Endothelial cell of umbilical vein (primary cell): ENCODE results near the gene TES.

Source experiments
- CTCF ChIP-seq, 2 donors: IDR thresholded peaks; 1 replicate in 1 of 2; 2 replicates in 1 of 2; pipeline ENCODE4 v1.5.1; 2011; ENCODE audit warnings: low read length in 2 of 2, mild to moderate bottlenecking in 2 of 2, moderate library complexity in 2 of 2, control low read depth in 1 of 2, inconsistent platforms in 1 of 2, low read depth in 1 of 2; ENCODE audit not compliant: insufficient read depth in 1 of 2; ENCODE audit errors: extremely low read depth in 1 of 2
- EZH2 ChIP-seq: IDR thresholded peaks from 2 replicates; pipeline ENCODE4 v1.6.1; 2012; ENCODE audit warnings: borderline replicate concordance, low read depth, mild to moderate bottlenecking, moderate library complexity, low read length, inconsistent platforms; ENCODE audit not compliant: severe bottlenecking
- JUN ChIP-seq: IDR thresholded peaks from 2 replicates; pipeline ENCODE4 v1.6.1; 2011; ENCODE audit warnings: borderline replicate concordance, low read depth; ENCODE audit not compliant: insufficient read length, insufficient read depth
- MAX ChIP-seq: IDR thresholded peaks from 2 replicates; pipeline ENCODE4 v1.6.1; 2011; ENCODE audit not compliant: insufficient read depth, insufficient read length
- POLR2A ChIP-seq: IDR thresholded peaks from 2 replicates; pipeline ENCODE4 v1.6.1; 2012; ENCODE audit warnings: low read depth, mild to moderate bottlenecking, control low read depth, low read length
- POLR2AphosphoS5 ChIP-seq: IDR thresholded peaks from 2 replicates; pipeline ENCODE4 v1.6.1; 2012; ENCODE audit warnings: low read depth, mild to moderate bottlenecking, control low read depth, low read length, moderate library complexity; ENCODE audit not compliant: insufficient read depth

GRCh38 chr7:116216956-116217571 lies 6.7 kb downstream of the TES start:
- TF ChIP-seq POLR2AphosphoS5 (no peak), POLR2A (no peak), CTCF (IDR thresholded peaks at IDR 0.05; ENCODE audit: extremely low read depth in 1 of 2, insufficient read depth in 1 of 2, low read depth in 1 of 2, low read length in 2 of 2) (no peak), JUN (peak; percentile 66), EZH2 (no peak), MAX (no peak)
